NT2/D1 (cell line): ENCODE results near the gene PRF1.

Source experiments
- SUZ12 ChIP-seq: IDR thresholded peaks from 2 replicates; pipeline ENCODE4 v1.6.1; 2011; ENCODE audit not compliant: insufficient read length, insufficient read depth; ENCODE audit errors: extremely low read depth
- ZNF274 ChIP-seq: IDR thresholded peaks from 2 replicates; pipeline ENCODE4 v1.6.1; 2011; ENCODE audit warnings: mild to moderate bottlenecking, low read depth, low read length

GRCh38 chr10:70629338-70629737 lies 26.8 kb upstream of the PRF1 start:
- TF ChIP-seq ZNF274 = no peak
- no peak for TF ChIP-seq SUZ12
